ENCODE data around the gene TRIM63.

GRCh38 chr1:26012864-26013263 is 54.6 kb downstream of the TRIM63 start:
- no peak for TF ChIP-seq EP300 (IDR thresholded peaks at IDR 0.05; ENCODE audit: borderline replicate concordance)
- no peak for TF ChIP-seq MAX (IDR thresholded peaks at IDR 0.05)
- no peak for TF ChIP-seq CREB1 (IDR thresholded peaks at IDR 0.05; ENCODE audit: low read depth)
- TF ChIP-seq TCF12 (IDR thresholded peaks at IDR 0.05; ENCODE audit: low read depth) = no peak
- no peak for TF ChIP-seq TEAD4 (IDR thresholded peaks at IDR 0.05)
- TF ChIP-seq YY1 (IDR thresholded peaks at IDR 0.05; ENCODE audit: low read depth) = no peak
- no peak for TF ChIP-seq TAF1 (IDR thresholded peaks at IDR 0.05; ENCODE audit: low read depth)
